UCSD-AML1 (cell line): ENCODE data around the gene FOXE1.

Experiments
- DNase-seq: peaks from one replicate; lab custom pipeline; 2025; ENCODE audit not compliant: unreplicated experiment; lab: John Stamatoyannopoulos, UW

The FOXE1 gene

GRCh38 chr9:97853056-97853843, at the start of gene FOXE1:
TSS of gene FOXE1 (plus strand) at chr9:97853226. CDS start at chr9:97853915, 689 bp downstream.
- DNase-seq: no peak

DNA sequence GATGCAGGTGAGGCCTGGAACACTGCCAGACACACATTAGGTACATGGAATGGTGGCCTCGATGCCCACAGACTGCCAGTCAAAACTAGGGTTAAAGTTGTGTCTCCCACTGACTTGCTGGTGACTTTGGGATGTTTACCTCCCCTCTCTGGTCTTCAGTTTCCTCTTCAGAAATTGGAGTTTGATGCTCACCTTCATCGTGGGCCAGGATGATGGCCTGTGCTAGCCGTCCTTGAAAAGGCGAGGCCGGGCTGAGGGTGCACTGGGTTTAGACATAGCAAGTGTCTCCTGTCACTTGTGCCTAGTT, 49.0 kb upstream of the FOXE1 start:
- no peak for DNase-seq

GRCh38 chr9:97806721-97807120, 46.3 kb upstream of the FOXE1 start:
- DNase-seq: no peak

DNA sequence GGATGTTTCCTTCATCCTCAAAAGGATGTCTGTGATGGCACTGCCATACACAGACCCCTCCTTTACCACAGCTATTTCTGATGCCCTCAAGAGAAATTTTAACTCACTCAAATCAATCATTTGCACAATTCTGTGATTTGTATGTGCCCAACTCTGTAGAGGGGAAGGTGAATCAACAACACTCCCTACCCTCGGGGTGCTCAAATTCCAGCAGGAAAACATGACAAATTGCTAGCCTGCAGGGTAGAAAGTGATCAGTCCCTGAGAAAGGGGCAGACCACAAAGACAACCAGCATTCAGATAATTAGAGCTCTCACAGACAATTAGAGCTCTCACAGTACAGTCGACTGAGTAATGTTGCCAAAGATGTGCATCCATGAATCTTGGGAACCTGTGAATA, 45.3 kb upstream of the FOXE1 start:
- no peak for DNase-seq

DNA sequence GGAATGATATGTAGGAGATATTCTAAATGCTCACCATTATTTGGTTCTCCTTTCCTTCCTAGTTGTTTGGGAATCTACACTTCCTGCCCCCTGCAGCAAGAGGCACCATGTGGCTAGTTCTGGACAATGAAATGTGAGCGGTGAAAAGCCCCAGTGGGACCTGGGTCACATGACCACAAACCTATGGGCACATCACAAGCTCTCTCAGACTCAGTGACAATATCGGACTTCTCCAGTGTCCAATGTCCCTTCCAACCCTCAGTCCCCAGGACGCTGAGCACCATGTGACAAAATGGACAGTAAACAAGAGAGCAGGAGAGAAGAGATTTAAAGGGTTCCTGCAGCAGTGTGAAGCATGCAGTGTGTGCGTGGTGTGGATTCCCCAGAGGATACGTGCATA, 44.6 kb upstream of the FOXE1 start:
- no peak for DNase-seq

- DNase-seq: no peak
Observed at GRCh38 chr9:97808972-97809371, 44.1 kb upstream of the FOXE1 start.

GRCh38 chr9:97809666-97810344, 43.2 kb upstream of the FOXE1 start:
- DNase-seq: no peak

DNA sequence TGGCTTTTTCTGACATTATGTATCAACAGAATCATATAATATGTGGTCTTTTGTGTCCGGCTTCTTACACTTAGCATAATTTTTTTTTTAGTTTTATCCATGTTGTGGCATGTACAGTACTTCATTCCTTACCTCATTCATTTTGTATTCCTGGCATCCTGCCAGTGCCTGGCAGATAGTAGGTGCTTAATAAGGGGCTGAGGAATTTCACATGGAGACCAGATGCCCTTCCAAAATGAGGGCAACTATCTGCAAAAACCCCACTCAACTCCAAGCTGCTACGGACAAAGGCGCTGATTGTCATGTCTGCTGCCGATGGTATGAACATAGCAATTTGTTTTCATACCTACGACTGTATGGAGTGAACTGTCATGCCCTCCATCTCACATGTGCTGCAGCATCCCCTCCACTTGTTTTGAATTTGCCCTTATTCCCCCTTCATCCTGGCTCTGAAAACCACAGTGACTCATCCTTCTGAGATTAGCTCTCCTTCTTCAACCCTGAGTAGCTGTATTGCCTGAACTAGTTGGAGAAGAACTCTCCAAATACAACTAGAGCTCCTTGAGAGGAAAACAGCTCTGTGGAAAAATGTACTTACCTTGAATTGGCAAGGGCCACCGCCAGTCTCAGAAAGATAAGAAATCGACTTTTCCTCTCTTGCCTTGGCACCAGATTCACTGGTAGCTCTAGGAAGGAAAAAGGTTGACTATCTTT, 41.3 kb upstream of the FOXE1 start:
- DNase-seq: no peak

- DNase-seq: no peak
Observed at GRCh38 chr9:97812247-97812543, 40.8 kb upstream of the FOXE1 start.

DNA sequence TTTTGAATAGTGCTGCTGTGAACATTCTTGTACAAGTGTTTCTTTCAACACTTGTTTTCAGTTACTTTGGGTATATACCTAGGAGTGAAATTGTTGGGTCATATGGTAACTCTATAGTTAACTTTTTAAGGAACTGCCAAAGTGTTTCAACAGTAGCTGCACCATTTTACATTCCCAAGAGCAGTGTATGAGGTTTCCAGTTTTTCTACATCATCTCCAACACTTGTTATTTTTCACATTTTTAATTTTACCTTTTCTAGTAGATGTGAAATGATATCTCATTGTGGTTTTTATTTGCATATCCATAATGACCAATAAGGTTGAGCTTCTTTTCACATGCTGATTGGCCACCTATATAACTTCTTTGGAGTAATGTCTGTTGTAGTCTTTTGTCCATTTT, 40.0 kb upstream of the FOXE1 start:
- no peak for DNase-seq

- no peak for DNase-seq
Observed at GRCh38 chr9:97819735-97820134, 33.3 kb upstream of the FOXE1 start.

DNA sequence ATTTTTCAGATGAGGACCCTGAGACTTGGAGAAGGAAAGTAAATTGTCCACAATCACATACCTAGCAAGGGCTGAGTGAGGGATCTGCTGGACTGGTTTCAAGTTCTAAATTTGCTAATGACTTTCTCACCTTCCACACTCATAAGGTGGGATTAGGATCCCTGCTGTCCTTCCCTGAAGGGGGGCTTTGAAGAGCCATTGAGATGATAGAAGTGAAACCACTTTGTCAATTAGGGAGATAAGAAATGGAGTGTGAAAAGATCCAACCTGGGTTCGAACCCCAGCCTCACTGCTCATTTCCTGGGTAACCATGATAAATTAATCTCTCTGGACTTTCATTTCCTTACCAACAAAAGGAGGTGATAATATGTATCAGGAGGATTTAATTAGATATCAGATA, 32.7 kb upstream of the FOXE1 start:
- no peak for DNase-seq

GRCh38 chr9:97830884-97831829, 21.9 kb upstream of the FOXE1 start:
- no peak for DNase-seq

DNA sequence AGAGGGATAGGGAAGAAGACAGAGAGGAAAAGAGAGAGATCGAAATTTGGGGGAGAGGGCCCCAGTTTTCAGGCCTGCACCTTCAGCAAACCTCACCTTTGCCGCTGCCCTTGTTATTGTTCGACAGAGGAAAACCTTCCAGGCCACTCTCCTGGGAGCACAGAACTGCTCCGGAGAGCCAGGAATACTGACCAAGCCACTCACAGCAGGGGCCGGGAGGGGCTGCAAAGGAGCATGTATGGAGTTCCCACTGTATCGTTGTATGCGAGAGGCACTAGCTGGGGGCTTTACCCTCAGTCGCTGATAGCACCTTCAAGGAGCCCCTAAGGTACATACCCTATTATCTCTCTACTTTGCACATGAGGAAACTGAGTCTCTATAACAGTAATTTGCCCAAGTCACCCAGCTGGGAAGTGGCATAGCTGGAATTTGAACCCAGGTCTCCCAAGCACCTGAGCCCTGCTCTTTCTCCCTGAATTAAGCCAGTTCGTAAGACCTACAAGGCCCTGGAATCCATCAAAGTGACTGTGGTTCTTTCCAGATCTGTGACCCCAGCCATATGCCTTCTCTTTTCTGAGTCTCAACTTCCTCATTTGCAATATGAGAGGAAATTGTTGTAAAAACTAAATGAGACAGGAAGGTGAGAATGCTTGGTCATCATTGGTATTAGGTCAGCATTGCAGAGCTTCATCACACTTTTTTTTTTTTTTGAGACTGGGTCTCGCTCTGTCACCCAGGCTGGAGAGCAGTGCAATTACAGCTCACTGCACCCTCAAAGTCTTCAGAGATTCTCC, 21.0 kb upstream of the FOXE1 start:
- peak; percentile 23 for DNase-seq

DNA sequence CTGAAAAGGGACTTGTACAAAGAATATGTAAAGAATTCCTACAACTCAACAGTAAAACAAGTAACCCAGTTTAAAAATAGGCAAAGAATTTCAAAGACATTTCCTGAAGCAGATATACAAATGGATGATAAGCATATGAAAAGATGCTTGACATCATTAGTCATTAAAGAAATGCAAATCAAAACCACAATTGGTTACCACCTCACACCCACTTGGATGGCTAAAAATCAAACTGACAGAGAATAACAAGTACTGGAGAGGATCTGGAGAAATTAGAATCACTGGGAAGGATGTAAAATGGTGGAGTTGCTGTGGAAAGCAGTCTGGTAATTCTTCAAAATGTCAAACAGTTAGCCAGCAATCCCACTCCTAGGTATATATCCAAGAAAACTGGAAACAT, 12.5 kb upstream of the FOXE1 start:
- no peak for DNase-seq

DNA sequence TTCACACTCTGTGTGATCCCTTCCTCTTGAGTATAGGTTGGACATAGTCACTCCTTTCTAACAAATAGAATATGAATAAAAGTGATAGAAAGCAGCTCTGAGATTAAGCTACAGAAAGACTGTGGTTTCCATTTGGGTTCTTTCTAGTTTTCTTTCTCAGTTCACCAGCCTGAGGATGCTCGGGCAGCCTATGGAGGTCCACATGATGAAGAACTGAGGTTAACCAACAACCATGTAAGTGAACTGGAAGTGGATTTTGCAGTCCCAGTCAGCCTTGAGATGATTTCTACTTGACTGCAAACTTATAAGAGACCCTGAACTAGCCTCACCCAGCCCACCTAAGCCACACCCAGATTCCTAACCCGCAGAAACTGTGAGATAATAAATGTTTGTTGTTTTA, 10.1 kb upstream of the FOXE1 start:
- no peak for DNase-seq

DNA sequence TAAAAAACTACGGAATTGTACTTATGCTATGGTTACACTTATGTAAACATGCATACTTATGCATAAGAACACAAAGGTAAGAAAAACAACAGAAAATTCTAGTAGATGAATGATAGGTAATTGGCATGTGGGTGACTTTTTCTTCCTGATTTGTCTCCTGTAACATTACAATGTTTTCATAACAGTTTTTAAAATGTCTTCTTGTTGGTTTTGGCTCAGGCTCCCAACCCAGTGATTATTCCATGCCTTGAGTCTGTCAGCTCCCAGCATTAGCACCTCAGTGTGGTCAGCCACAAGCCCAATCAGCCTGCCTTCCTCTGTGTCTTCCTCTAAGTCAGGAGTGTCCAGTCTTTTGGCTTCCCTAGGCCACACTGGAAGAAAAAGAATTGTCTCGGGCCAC, 7.9 kb upstream of the FOXE1 start:
- DNase-seq: no peak

GRCh38 chr9:97845763-97846162, 7.3 kb upstream of the FOXE1 start:
- DNase-seq: no peak

DNA sequence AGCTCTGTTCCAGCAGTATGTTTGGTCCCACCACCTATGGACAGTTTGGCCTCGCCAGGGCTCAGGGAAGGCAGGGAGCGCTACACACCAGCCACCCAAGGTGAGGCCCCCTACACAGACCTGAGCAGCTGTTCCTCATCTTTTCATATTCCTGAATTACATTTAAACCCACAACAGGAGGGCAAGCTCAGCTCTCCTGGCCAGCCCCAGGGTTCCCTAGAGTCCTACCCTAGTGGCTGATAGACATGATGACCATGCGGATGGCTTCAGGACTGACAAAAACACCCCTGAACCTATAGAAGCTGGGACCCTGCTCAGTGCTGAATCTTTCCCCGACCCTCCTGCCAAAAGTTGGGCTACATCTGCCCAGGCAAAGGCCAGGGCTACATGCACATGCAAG, 6.7 kb upstream of the FOXE1 start:
- DNase-seq: no peak

DNA sequence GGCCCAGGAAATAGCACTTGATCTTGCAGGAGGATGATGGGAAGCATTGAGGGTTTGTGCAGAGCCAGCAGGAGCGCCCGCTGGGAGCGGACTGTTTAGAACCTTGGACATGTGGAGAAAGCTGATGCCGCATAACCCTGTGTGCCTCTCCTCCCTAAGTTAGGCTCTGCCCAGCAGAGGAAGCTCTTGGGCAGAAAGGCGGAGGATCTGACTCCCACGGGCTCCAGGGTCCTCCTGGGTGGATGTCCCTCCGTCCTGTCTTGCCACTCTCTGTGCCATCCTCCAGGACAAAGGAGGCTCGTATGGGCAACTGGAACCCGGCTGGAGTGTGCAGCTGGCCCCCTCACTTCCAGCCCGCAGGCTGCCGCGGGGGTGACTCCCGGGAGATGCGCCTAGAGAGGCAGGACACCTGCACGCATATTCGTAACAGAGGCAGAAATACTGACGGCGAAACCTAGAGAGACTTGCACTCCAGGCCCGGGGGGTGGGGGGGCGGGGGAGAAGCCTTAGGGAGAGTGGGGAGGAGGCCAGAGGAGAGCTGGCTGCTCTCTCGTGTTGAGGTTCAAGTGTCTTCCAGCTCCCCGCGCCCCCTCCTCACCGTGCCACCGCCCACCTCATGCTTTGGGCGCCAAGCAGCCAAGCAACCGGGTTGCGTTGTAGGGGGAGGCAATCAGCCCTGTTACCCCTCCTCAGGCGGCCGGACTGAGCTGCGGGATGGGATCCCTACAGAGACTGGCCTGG, 5.4 kb upstream of the FOXE1 start:
- DNase-seq: no peak
